ENCODE results near the gene HEBP2. TPM values are rescaled to one million over a fixed set of nuclear protein-coding genes. Genes with fewer than 3 reads are reported as not detected.

Gene HEBP2
- polyA plus RNA-seq, 2 of the 4 experiments (the other 2 are of a cell fraction), result 18.0 to 22.1 TPM

GRCh38 chr6:138420356-138420755, 16.3 kb downstream of the HEBP2 start:
- ATAC-seq (no peak), FAIRE-seq (no peak), DNase-seq (ENCODE audit: low read depth in 1 of 2, low spot score in 1 of 2) (no peak)
- no peaks in the 10 kb centered on the region for H3K4me1 ChIP-seq
- no peak for TF ChIP-seq MAZ (IDR thresholded peaks at IDR 0.05; ENCODE audit: borderline replicate concordance, low read depth, low read length)
- TF ChIP-seq TFCP2L1 (CRISPR knock-in tag; IDR thresholded peaks at IDR 0.05), result no peak
- no peak for TF ChIP-seq KDM5A (IDR thresholded peaks at IDR 0.05)
- no peak for TF ChIP-seq BCL3 (IDR thresholded peaks at IDR 0.05)
- no peak for TF ChIP-seq TP53 (CRISPR knock-in tag; IDR thresholded peaks at IDR 0.05)
- no peak for TF ChIP-seq SREBF2 (IDR thresholded peaks at IDR 0.05)
- TF ChIP-seq FOSB (CRISPR knock-in tag; IDR thresholded peaks at IDR 0.05), result no peak
- TF ChIP-seq ELK1 (IDR thresholded peaks at IDR 0.05; ENCODE audit: low read depth, low read length), result no peak
- TF ChIP-seq CBX8 (IDR thresholded peaks at IDR 0.05), result no peak
- TF ChIP-seq HES2 (IDR thresholded peaks at IDR 0.05), result no peak
- H3K9me3 ChIP-seq, result no peaks in the 10 kb centered on the region
- no peak overlapping the region for H3K4me2 ChIP-seq
- 97% methylated on average over 4 of the region's 4 CpGs for WGBS (ENCODE audit: missing lambda C conversion rate)
- ChIA-PET CTCF (interaction anchor here (1.4 kb wide), 1 partner anchor 9 kb away, joined by 3 read pairs; no protein-coding TSS in a partner anchor), POLR2A (no interaction called here)
- H3K27ac ChIP-seq, result no peak overlapping the region
- no peak overlapping the region for H3K4me3 ChIP-seq

- DNase-seq (ENCODE audit: low read depth in 1 of 2, low spot score in 1 of 2), result no peak
- no peak overlapping the region for H3K4me3 ChIP-seq
- TF ChIP-seq JUN (IDR thresholded peaks at IDR 0.05) (no peak), KDM1A (IDR thresholded peaks at IDR 0.05; ENCODE audit: low read depth) (no peak), HMGXB4 (CRISPR knock-in tag; IDR thresholded peaks at IDR 0.05; ENCODE audit: borderline replicate concordance) (no peak), EHF (CRISPR knock-in tag; IDR thresholded peaks at IDR 0.05) (no peak), ATOH8 (CRISPR knock-in tag; IDR thresholded peaks at IDR 0.05; ENCODE audit: low read depth) (no peak), CHD4 (IDR thresholded peaks at IDR 0.05; ENCODE audit: borderline replicate concordance) (no peak), PBX3 (IDR thresholded peaks at IDR 0.05) (no peak), MAX (IDR thresholded peaks at IDR 0.05) (no peak), NFE2L2 (conservative IDR thresholded peaks at IDR 0.05; ENCODE audit: low read length) (no peak), KDM5A (IDR thresholded peaks at IDR 0.05) (no peak), EHMT2 (IDR thresholded peaks at IDR 0.05; ENCODE audit: low read depth) (no peak), RCOR1 (IDR thresholded peaks at IDR 0.05; ENCODE audit: low read depth, low read length) (no peak)
- no peaks in the 10 kb centered on the region for H3K9me3 ChIP-seq
- CTCF ChIA-PET, result no interaction called here
- no peak overlapping the region for H3K27ac ChIP-seq
- no peaks in the 10 kb centered on the region for H3K4me1 ChIP-seq
- 83% methylated on average over 6 of the region's 6 CpGs for WGBS (ENCODE audit: missing lambda C conversion rate)
- FAIRE-seq, result no peak
- POLR2A ChIA-PET, result no interaction called here
- ATAC-seq, result no peak
- H3K4me2 ChIP-seq, result no peak overlapping the region
These were observed 17.1 kb downstream of the HEBP2 start for GRCh38 chr6:138421089-138421488.
